K562 (cell line): ENCODE data around the gene ITPR3. TPM values are rescaled to one million over a fixed set of nuclear protein-coding genes. Genes with fewer than 3 reads are reported as not detected.

Experiments used
- ATAC-seq: fragments of 200-7000 bp; cut with Tn5 transposase; 3 replicates; pipeline ENCODE4 v1.9.1; 2020; ENCODE audit warnings: moderate library complexity
- BruUV-seq: library from RNA; stranded (reverse); fragments of 400-500 nt; replicated peaks from 2 replicates; lab custom pipeline; 2021; lab: Mats Ljungman, UMichigan
- CTCF ChIA-PET: fragments of 300-600 bp; formaldehyde crosslinking; extraction: SDS; loops from one replicate; lab custom pipeline; 2021; ENCODE audit warnings: low intra/inter-chr PET ratio; lab: Yijun Ruan, JAX
- POLR2A ChIA-PET: fragments of 300-600, 350-650 bp; sonication (Branson Sonifier 250); formaldehyde crosslinking; extraction: SDS; loops from one replicate; lab custom pipeline; 2021; ENCODE audit warnings: antibody characterized with exemption, inconsistent platforms; lab: Yijun Ruan, JAX
- DNase-seq, 4 experiments: peaks; one replicate each; pipeline versions ENCODE4 v3.0.0 to v3.0.0-alpha.2; 2011 to 2018; ENCODE audit warnings: low spot score in 3 of 4, mixed read lengths in 3 of 4; ENCODE audit errors: extremely low read depth in 1 of 4
- FAIRE-seq: peaks from 2 replicates; lab custom pipeline; 2011; peaks lifted over from hg19 to GRCh38; lab: Jason Lieb, UNC
- H2AFZ ChIP-seq: 2 replicates; pipeline ENCODE4 v1.6.0; 2011; ENCODE audit warnings: low read depth, low read length, control low read depth, inconsistent platforms
- H3K27ac ChIP-seq: fragments of 200-600 bp; 3 replicates; pipeline ENCODE4 v1.8.0; 2011; ENCODE audit warnings: low read depth, mild to moderate bottlenecking, control low read depth, inconsistent platforms, low read length, moderate library complexity, mixed read lengths; ENCODE audit errors: extremely low read depth
- H3K27me3 ChIP-seq, 2 experiments: fragments of 300-600 bp in 1 of 2; 2 replicates in 1 of 2; 3 replicates in 1 of 2; pipeline versions ENCODE4 v1.6.0 to v1.8.0; 2011; ENCODE audit warnings: inconsistent platforms in 2 of 2, low read length in 2 of 2, mild to moderate bottlenecking in 1 of 2, mixed read lengths in 1 of 2, moderate library complexity in 1 of 2; ENCODE audit not compliant: control insufficient read depth in 2 of 2, insufficient read depth in 2 of 2
- H3K36me3 ChIP-seq: fragments of 300-600 bp; 3 replicates; pipeline ENCODE4 v1.8.0; 2011; ENCODE audit warnings: mild to moderate bottlenecking, low read length, inconsistent platforms; ENCODE audit not compliant: control insufficient read depth, insufficient read depth
- H3K4me1 ChIP-seq, 2 experiments: fragments of 200-600 bp in 1 of 2; replicated peaks in 1 of 2; 2 replicates in 1 of 2; 3 replicates in 1 of 2; pipeline versions ENCODE4 v1.5.1 to v1.8.0; 2011; ENCODE audit warnings: inconsistent platforms in 2 of 2, low read length in 2 of 2, mild to moderate bottlenecking in 1 of 2, mixed read lengths in 1 of 2, moderate library complexity in 1 of 2; ENCODE audit not compliant: control insufficient read depth in 2 of 2, insufficient read depth in 2 of 2
- H3K4me2 ChIP-seq: 2 replicates; pipeline ENCODE4 v1.6.1; 2011; ENCODE audit warnings: low read length, control low read depth, inconsistent platforms, mixed read lengths; ENCODE audit not compliant: insufficient read depth
- H3K4me3 ChIP-seq: fragments of 200-600 bp; sonication (generic), shearing (Covaris generic); 2 replicates; pipeline ENCODE4 v1.5.1; 2016; ENCODE audit warnings: control low read depth, inconsistent platforms
- H3K79me2 ChIP-seq: fragments of 200-600 bp; 3 replicates; pipeline ENCODE4 v1.8.0; 2011; ENCODE audit warnings: low read length, inconsistent platforms; ENCODE audit not compliant: control insufficient read depth, insufficient read depth
- H3K9ac ChIP-seq, 2 experiments: 2 replicates each; pipeline versions ENCODE4 v1.6.0 to v1.6.1; 2011; ENCODE audit warnings: low read depth in 2 of 2, low read length in 2 of 2, control low read depth in 1 of 2, inconsistent platforms in 1 of 2, mild to moderate bottlenecking in 1 of 2, mixed read lengths in 1 of 2; ENCODE audit not compliant: insufficient read depth in 1 of 2
- H3K9me1 ChIP-seq: one replicate; pipeline ENCODE4 v1.6.0; 2011; ENCODE audit warnings: inconsistent platforms, mild to moderate bottlenecking, low read length, moderate library complexity; ENCODE audit not compliant: control insufficient read depth, insufficient read depth
- H3K9me3 ChIP-seq: replicated peaks from 2 replicates; pipeline ENCODE4 v1.5.1; 2011; ENCODE audit warnings: low read depth, low read length, inconsistent platforms; ENCODE audit not compliant: control insufficient read depth, insufficient read depth
- H4K20me1 ChIP-seq: replicated peaks from 2 replicates; pipeline ENCODE4 v1.6.1; 2011; ENCODE audit warnings: low read length, inconsistent platforms, mixed read lengths; ENCODE audit not compliant: control insufficient read depth, insufficient read depth
- BCL6 ChIP-seq: fragments of 250-450 bp; sonication (Bioruptor Pico); IDR thresholded peaks from 2 replicates; pipeline ENCODE4 v1.4.0; 2020
- FOXA1 ChIP-seq: fragments of 450-650 bp; IDR thresholded peaks from 2 replicates; pipeline ENCODE4 v1.6.1; 2016; ENCODE audit warnings: mild to moderate bottlenecking, borderline replicate concordance
- FOXJ3 ChIP-seq: sonication (generic); formaldehyde crosslinking; IDR thresholded peaks from 2 replicates; pipeline ENCODE4 v1.4.0; 2020; ENCODE audit warnings: mild to moderate bottlenecking, missing genetic modification reagents
- KDM4B ChIP-seq, 2 experiments: fragments of 450-650 bp in 1 of 2; sonication (generic) in 1 of 2; IDR thresholded peaks; 2 replicates each; pipeline ENCODE4 v1.6.1; 2016 to 2017; ENCODE audit warnings: borderline replicate concordance in 2 of 2, antibody characterized with exemption in 1 of 2, low read depth in 1 of 2, mild to moderate bottlenecking in 1 of 2
- OTX1 ChIP-seq: fragments of 450-650 bp; formaldehyde crosslinking; IDR thresholded peaks from 2 replicates; pipeline ENCODE4 v1.4.0; 2022; ENCODE audit warnings: mild to moderate bottlenecking
- ZNF124 ChIP-seq: sonication (generic); formaldehyde crosslinking; IDR thresholded peaks from 2 replicates; pipeline ENCODE4 v1.8.1; 2022; ENCODE audit warnings: missing genetic modification reagents
- WGBS: fragments of 100-300 bp; shearing (Covaris generic); methylation state at CpG from one replicate; pipeline ENCODE4 v1.1.6; 2016; ENCODE audit warnings: low coverage, mixed read lengths; ENCODE audit not compliant: insufficient coverage; ENCODE audit errors: missing lambda C conversion rate; 5-methylcytosine and 5-hydroxymethylcytosine counted together
- in situ Hi-C: fragments of 300-500 bp; cut with MboI; formaldehyde crosslinking; loops from 4 replicates; pipeline ENCODE4 v1.15.0; 2018; ENCODE audit warnings: inconsistent platforms, mixed read lengths
- intact Hi-C: fragments of 100-400 bp; cut with micrococcal nuclease; formaldehyde crosslinking; loops from 2 replicates; pipeline ENCODE4 v1.14.2; 2022
- polyA plus RNA-seq, 8 experiments: library from polyadenylated mRNA; depleted of rRNA in 4 of 8; stranded (reverse) in 5 of 8; unstranded in 3 of 8; fragments of >200 nt; fragmentation: Nextera tagmentation in 2 of 8; fragmentation: Illumina TruSeq in 1 of 8; extraction: Ambion mirVana in 2 of 8; extraction: Trizol in 1 of 8; gene quantifications; 2 replicates each; pipeline versions ENCODE4 v1.2.1 to v1.2.3, GENCODE V29; 2011 to 2014; ENCODE audit warnings: inconsistent platforms in 1 of 8, missing spikeins in 1 of 8
- total RNA-seq, 7 experiments: library from RNA; depleted of rRNA in 6 of 7; stranded (reverse); fragments of >200 nt in 6 of 7; fragmentation: Illumina TruSeq in 2 of 7; extraction: Trizol in 2 of 7; gene quantifications; 2 replicates each; pipeline versions ENCODE4 v1.2.1 to v1.2.3, GENCODE V29; 2011 to 2021; ENCODE audit warnings: low replicate concordance in 1 of 7
- TF ChIP-seq, protein P1 (sequence below): sonication (generic); formaldehyde crosslinking; IDR thresholded peaks from 2 replicates; pipeline ENCODE4 v1.8.0; 2022; ENCODE audit warnings: missing genetic modification reagents, mild to moderate bottlenecking, borderline replicate concordance
- TF ChIP-seq, protein P2 (sequence below): fragments of 250-450 bp; sonication (Bioruptor Pico); IDR thresholded peaks from 2 replicates; pipeline ENCODE4 v1.6.1; 2021; ENCODE audit warnings: mild to moderate bottlenecking
- TF ChIP-seq, protein P3 (sequence below): fragments of 450-650 bp; IDR thresholded peaks from 2 replicates; pipeline ENCODE4 v1.6.1; 2017; ENCODE audit warnings: antibody characterized with exemption, mild to moderate bottlenecking

Gene ITPR3
- total and polyA plus RNA-seq, 9 of the 15 experiments (the other 6 are each of a cell fraction or from before 2014, with no cell fraction given), result 0.39 to 35.7 (median 13.2) TPM

GRCh38 chr6:33710296-33711121 is 89.4 kb downstream of the ITPR3 start (continued):
- TF ChIP-seq KDM4B (IDR thresholded peaks at IDR 0.05; ENCODE audit: borderline replicate concordance in 2 of 2, low read depth in 1 of 2), result no peak

DNA sequence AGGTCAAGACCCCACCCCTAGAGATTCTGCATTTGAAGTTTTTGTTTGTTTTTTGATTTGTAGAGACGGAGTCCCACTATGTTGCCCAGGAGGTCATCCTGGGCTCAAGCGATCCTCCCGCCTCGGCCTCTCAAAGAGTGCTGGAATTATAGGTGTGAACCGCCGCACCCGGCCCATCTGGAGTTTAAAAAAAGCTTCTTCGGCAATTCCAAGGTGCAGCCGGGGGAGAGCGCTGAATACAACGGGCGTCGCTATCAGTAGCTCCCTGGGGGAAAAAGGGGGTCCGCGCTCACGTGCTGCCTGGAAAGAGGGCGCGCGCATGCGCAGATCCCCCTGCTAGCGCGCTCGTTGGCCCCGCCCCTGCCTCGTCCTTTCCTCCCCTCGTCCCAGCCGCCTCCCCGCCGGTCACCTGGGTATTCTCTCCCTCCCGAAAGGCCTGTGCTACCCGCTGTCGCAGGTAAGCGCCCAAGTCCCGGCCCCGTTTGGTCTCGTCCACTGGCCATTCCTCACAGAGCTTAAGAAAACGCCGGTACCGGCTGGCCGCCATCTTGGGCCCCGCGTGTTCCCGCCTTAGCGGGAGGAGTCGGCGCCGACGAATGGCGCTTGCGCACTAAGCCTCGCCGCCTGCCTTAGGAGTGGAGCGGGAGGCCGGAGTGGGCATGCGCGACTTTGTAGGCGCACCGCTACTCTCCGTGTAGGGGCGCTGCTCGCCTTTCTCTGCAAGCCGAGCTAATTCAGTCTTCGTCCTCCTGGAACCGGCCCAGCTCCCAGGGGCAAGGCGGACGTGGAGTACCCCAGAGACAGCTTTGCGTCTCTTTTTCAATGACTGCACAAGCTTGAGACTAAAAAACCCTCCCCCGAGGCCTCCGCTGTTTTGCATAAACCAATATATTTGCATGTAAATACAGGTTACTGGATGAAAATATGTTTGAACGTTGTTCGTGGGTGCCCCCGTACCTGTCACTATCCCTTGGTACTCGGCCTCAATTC is 90.3 kb downstream of the ITPR3 start, which contains the start of gene UQCC2:
Gene UQCC2 (minus strand): TSS at position 561 of the 990 bp plus-strand sequence. CDS start 14 bp downstream, at position 547.
- H3K4me1 ChIP-seq, result peaks cover 12 to 19% of the 10 kb centered on the region in 2 experiments
- peaks cover 40% of the 10 kb centered on the region for H3K36me3 ChIP-seq
- peak within 1 kb of the TSS; percentile 96 for H3K4me2 ChIP-seq
- ATAC-seq, result peak; percentile 98
- peak within 1 kb of the TSS; percentile 90 to 98 for H3K9ac ChIP-seq
- peaks cover 0 to 11% of the 10 kb centered on the region in 2 experiments; a peak in 4 of 5 replicates for H3K27me3 ChIP-seq
- peak; percentile 99 to 100 (median 100) for DNase-seq
- H4K20me1 ChIP-seq, result no peaks in the 10 kb centered on the region
- ChIA-PET CTCF (interaction anchor here (0.5 to 2.3 kb wide), 5 partner anchors 33 to 444 kb away, joined by 3 to 14 read pairs (median 4); partner anchors contain the start of gene IP6K3), POLR2A (interaction anchor here (0.6 to 2.1 kb wide), 26 partner anchors 9 to 898 kb away, joined by 3 to 14 read pairs (median 4); partner anchors contain the start of genes BAK1 and ITPR3)
- FAIRE-seq, result peak; percentile 96
- no peaks in the 10 kb centered on the region for H3K9me1 ChIP-seq
- in situ Hi-C loops, result no loop called here
- peaks cover 25% of the 10 kb centered on the region for H3K79me2 ChIP-seq
- 4% methylated on average over 62 of the region's 73 CpGs for WGBS
- H3K9me3 ChIP-seq, result no peaks in the 10 kb centered on the region
- peak within 1 kb of the TSS; percentile 58 for H3K4me3 ChIP-seq
- H2AFZ ChIP-seq, result peak within 1 kb of the TSS; percentile 97
- H3K27ac ChIP-seq, result peak within 1 kb of the TSS; percentile 93
- intact Hi-C loops, result loop anchor here (1.0 kb wide), 2 partner anchors 33 to 51 kb away; no protein-coding TSS in a partner anchor
- TSS peak; percentile 51 for BruUV-seq
- TF ChIP-seq, protein P1, sequence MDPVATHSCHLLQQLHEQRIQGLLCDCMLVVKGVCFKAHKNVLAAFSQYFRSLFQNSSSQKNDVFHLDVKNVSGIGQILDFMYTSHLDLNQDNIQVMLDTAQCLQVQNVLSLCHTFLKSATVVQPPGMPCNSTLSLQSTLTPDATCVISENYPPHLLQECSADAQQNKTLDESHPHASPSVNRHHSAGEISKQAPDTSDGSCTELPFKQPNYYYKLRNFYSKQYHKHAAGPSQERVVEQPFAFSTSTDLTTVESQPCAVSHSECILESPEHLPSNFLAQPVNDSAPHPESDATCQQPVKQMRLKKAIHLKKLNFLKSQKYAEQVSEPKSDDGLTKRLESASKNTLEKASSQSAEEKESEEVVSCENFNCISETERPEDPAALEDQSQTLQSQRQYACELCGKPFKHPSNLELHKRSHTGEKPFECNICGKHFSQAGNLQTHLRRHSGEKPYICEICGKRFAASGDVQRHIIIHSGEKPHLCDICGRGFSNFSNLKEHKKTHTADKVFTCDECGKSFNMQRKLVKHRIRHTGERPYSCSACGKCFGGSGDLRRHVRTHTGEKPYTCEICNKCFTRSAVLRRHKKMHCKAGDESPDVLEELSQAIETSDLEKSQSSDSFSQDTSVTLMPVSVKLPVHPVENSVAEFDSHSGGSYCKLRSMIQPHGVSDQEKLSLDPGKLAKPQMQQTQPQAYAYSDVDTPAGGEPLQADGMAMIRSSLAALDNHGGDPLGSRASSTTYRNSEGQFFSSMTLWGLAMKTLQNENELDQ (CRISPR knock-in tag), result no peak
- TF ChIP-seq OTX1 (CRISPR knock-in tag) (peak; percentile 44; the same call in 1 of the 2 replicates), FOXA1 (no peak), FOXJ3 (CRISPR knock-in tag) (no peak), BCL6 (no peak), ZNF124 (CRISPR knock-in tag) (no peak)
- TF ChIP-seq, protein P2, sequence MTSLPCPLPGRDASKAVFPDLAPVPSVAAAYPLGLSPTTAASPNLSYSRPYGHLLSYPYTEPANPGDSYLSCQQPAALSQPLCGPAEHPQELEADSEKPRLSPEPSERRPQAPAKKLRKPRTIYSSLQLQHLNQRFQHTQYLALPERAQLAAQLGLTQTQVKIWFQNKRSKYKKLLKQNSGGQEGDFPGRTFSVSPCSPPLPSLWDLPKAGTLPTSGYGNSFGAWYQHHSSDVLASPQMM (CRISPR knock-in tag), result no peak
- TF ChIP-seq, protein P3, sequence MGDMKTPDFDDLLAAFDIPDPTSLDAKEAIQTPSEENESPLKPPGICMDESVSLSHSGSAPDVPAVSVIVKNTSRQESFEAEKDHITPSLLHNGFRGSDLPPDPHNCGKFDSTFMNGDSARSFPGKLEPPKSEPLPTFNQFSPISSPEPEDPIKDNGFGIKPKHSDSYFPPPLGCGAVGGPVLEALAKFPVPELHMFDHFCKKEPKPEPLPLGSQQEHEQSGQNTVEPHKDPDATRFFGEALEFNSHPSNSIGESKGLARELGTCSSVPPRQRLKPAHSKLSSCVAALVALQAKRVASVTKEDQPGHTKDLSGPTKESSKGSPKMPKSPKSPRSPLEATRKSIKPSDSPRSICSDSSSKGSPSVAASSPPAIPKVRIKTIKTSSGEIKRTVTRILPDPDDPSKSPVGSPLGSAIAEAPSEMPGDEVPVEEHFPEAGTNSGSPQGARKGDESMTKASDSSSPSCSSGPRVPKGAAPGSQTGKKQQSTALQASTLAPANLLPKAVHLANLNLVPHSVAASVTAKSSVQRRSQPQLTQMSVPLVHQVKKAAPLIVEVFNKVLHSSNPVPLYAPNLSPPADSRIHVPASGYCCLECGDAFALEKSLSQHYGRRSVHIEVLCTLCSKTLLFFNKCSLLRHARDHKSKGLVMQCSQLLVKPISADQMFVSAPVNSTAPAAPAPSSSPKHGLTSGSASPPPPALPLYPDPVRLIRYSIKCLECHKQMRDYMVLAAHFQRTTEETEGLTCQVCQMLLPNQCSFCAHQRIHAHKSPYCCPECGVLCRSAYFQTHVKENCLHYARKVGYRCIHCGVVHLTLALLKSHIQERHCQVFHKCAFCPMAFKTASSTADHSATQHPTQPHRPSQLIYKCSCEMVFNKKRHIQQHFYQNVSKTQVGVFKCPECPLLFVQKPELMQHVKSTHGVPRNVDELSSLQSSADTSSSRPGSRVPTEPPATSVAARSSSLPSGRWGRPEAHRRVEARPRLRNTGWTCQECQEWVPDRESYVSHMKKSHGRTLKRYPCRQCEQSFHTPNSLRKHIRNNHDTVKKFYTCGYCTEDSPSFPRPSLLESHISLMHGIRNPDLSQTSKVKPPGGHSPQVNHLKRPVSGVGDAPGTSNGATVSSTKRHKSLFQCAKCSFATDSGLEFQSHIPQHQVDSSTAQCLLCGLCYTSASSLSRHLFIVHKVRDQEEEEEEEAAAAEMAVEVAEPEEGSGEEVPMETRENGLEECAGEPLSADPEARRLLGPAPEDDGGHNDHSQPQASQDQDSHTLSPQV, result peak; percentile 87
